Colonic mucosa (tissue), 4 donors: ENCODE results near the gene GPR162. TPM values are rescaled to one million over a fixed set of nuclear protein-coding genes. Genes with fewer than 3 reads are reported as not detected.
A peak's percentile ranks its signal among the peaks of the same experiment; 100 is the strongest.

Source experiments
- DNase-seq: peaks from one replicate; pipeline ENCODE4 v3.0.0-alpha.2; 2020
- H3K27ac ChIP-seq: fragments of 200-600 bp; one replicate; pipeline ENCODE4 v1.8.0; 2021
- H3K27me3 ChIP-seq: fragments of 200-600 bp; one replicate; pipeline ENCODE4 v1.8.0; 2021
- H3K36me3 ChIP-seq: fragments of 200-600 bp; one replicate; pipeline ENCODE4 v1.8.0; 2021
- H3K4me1 ChIP-seq: fragments of 200-600 bp; one replicate; pipeline ENCODE4 v1.8.0; 2021; ENCODE audit warnings: mild to moderate bottlenecking
- H3K4me3 ChIP-seq: fragments of 200-600 bp; one replicate; pipeline ENCODE4 v1.8.0; 2021
- H3K9ac ChIP-seq, 2 donors: one replicate each; pipeline ENCODE4 v1.7.0; 2013; ENCODE audit warnings: control low read depth in 2 of 2, low read depth in 2 of 2, low read length in 2 of 2
- H3K9me3 ChIP-seq: fragments of 200-600 bp; one replicate; pipeline ENCODE4 v1.8.0; 2021
- intact Hi-C: fragments of 100-400 bp; cut with DNase I; formaldehyde crosslinking; loops from one replicate; pipeline ENCODE4 v1.14.1; 2022
- total RNA-seq, 2 donors: library from RNA; stranded (reverse); fragmentation: NEBNext Ultra II Directional in 1 of 2; extraction: Animal tissue kit (Norgen Biotek cat#: 25700) in 1 of 2; gene quantifications; one replicate each; pipeline ENCODE4 v1.2.1, GENCODE V29; 2021
- TF ChIP-seq, protein P1 (sequence below): fragments of 200-600 bp; IDR thresholded peaks from one replicate; pipeline ENCODE4 v1.8.0; 2022; ENCODE audit warnings: antibody characterized with exemption, mild to moderate bottlenecking
- donor health status: healthy.
- donor health status: DM: no; HTN: no; CAD: no.
- donor health status: DM: no; HTN: no; CAD: no.

GPR162 gene
- total RNA-seq, 2 donors from 2014 or later: 1.9 to 2.7 TPM

- Histone ChIP-seq H3K27ac (peak overlapping the region; percentile 50), H3K27me3 (no peaks in the 10 kb centered on the region)
These were observed 31.0 kb upstream of the GPR162 start for GRCh38 chr12:6790496-6791150.

GRCh38 chr12:6791931-6792520 is 29.6 kb upstream of the GPR162 start:
- DNase-seq: no peak
- peak overlapping the region; percentile 30 for H3K4me3 ChIP-seq
- TF ChIP-seq, protein P1, sequence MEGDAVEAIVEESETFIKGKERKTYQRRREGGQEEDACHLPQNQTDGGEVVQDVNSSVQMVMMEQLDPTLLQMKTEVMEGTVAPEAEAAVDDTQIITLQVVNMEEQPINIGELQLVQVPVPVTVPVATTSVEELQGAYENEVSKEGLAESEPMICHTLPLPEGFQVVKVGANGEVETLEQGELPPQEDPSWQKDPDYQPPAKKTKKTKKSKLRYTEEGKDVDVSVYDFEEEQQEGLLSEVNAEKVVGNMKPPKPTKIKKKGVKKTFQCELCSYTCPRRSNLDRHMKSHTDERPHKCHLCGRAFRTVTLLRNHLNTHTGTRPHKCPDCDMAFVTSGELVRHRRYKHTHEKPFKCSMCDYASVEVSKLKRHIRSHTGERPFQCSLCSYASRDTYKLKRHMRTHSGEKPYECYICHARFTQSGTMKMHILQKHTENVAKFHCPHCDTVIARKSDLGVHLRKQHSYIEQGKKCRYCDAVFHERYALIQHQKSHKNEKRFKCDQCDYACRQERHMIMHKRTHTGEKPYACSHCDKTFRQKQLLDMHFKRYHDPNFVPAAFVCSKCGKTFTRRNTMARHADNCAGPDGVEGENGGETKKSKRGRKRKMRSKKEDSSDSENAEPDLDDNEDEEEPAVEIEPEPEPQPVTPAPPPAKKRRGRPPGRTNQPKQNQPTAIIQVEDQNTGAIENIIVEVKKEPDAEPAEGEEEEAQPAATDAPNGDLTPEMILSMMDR: no peak

More at GRCh38 chr12:6790496-6791150, 31.0 kb upstream of the GPR162 start:
- H3K9ac ChIP-seq: peak overlapping the region in 1 of 2 donors; percentile 14
- H3K36me3 ChIP-seq: no peaks in the 10 kb centered on the region
- DNase-seq: no peak
- no peaks in the 10 kb centered on the region for H3K4me1 ChIP-seq
- H3K4me3 ChIP-seq: peak overlapping the region; percentile 30
- H3K9me3 ChIP-seq: no peaks in the 10 kb centered on the region
- intact Hi-C loops: no loop called here
- TF ChIP-seq, protein P1: no peak

GRCh38 chr12:6792522-6793201 is 29.0 kb upstream of the GPR162 start:
- no peaks in the 10 kb centered on the region for H3K9me3 ChIP-seq
- H3K27me3 ChIP-seq: no peaks in the 10 kb centered on the region
- intact Hi-C loops: no loop called here
- peak overlapping the region; percentile 44 for H3K27ac ChIP-seq
- peak overlapping the region; percentile 30 for H3K4me3 ChIP-seq
- DNase-seq: no peak
- H3K36me3 ChIP-seq: no peaks in the 10 kb centered on the region
- no peaks in the 10 kb centered on the region for H3K4me1 ChIP-seq
- TF ChIP-seq, protein P1: no peak
- H3K9ac ChIP-seq: peak overlapping the region in 1 of 2 donors; percentile 3

More at GRCh38 chr12:6791931-6792520, 29.6 kb upstream of the GPR162 start:
- Histone ChIP-seq H3K27me3 (no peaks in the 10 kb centered on the region), H3K36me3 (no peaks in the 10 kb centered on the region), H3K4me1 (no peaks in the 10 kb centered on the region), H3K27ac (peak overlapping the region; percentile 44), H3K9ac (peak overlapping the region in 1 of 2 donors; percentile 3), H3K9me3 (no peaks in the 10 kb centered on the region)
- intact Hi-C loops: no loop called here

DNA sequence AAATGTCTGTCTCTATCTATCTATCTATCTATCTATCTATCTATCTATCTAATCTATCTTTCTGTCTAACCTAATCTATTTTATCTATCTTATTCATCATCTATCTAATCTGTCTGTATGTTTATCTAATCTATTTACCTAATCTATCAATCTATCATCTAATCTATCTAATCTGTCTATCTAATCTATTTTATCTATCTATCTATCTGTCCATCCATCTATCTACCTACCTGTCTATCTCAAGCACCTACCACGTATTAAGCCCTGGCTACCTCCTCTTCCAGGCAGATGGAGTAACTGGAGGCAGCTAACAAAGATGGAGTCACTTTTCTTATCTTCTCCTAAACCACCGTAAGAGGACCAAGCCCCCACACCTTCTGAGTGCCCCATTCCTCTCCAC is 26.5 kb upstream of the GPR162 start:
- TF ChIP-seq, protein P1: no peak

DNA sequence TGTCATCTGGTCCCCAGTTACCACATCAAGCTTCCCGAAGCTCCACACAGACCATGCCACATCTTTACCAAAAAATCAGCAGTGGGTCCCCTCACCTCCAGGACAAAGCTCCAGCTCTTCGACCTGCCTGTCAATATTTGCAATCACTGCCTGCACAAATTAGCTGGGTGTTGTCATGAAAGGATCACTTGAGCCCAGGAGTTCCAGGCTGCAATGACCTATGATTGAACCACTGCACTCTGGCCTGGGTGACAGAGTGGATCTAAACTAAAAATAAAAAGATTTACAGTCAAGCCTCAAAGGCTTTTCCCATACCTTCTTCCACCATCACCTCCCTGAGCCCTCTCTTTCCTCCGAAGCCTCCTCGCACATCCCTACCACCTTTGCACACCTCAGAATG is 25.0 kb upstream of the GPR162 start:
- DNase-seq: no peak
- H3K27me3 ChIP-seq: no peaks in the 10 kb centered on the region
- intact Hi-C loops: no loop called here
- H3K9ac ChIP-seq: no peak overlapping the region
- H3K4me1 ChIP-seq: no peaks in the 10 kb centered on the region
- TF ChIP-seq, protein P1: no peak
- no peaks in the 10 kb centered on the region for H3K9me3 ChIP-seq
- no peak overlapping the region for H3K27ac ChIP-seq
- H3K4me3 ChIP-seq: no peak overlapping the region
- H3K36me3 ChIP-seq: no peaks in the 10 kb centered on the region

More for the DNA sequence above, 26.5 kb upstream of the GPR162 start:
- no peak for DNase-seq
- Histone ChIP-seq H3K27me3 (no peaks in the 10 kb centered on the region), H3K9me3 (no peaks in the 10 kb centered on the region), H3K9ac (no peak overlapping the region), H3K36me3 (no peaks in the 10 kb centered on the region), H3K4me3 (no peak overlapping the region), H3K27ac (no peak overlapping the region), H3K4me1 (no peaks in the 10 kb centered on the region)
- intact Hi-C loops: no loop called here
